HEK293T (cell line): ENCODE data around the gene RHEX.

Experiments used
- BHLHE40 ChIP-seq: fragments of 450-650 bp; IDR thresholded peaks from 2 replicates; pipeline ENCODE4 v1.6.1; 2016; ENCODE audit warnings: mild to moderate bottlenecking, moderate library complexity, borderline replicate concordance
- ELF4 ChIP-seq: fragments of 450-650 bp; IDR thresholded peaks from 2 replicates; pipeline ENCODE4 v1.6.1; 2017; ENCODE audit warnings: antibody characterized with exemption
- FOXA1 ChIP-seq: fragments of 450-650 bp; IDR thresholded peaks from 2 replicates; pipeline ENCODE4 v1.6.1; 2016; ENCODE audit warnings: mild to moderate bottlenecking
- ZNF384 ChIP-seq: fragments of 450-650 bp; IDR thresholded peaks from 2 replicates; pipeline ENCODE4 v1.6.1; 2016

GRCh38 chr1:206032380-206033140, 20.4 kb upstream of the RHEX start:
- TF ChIP-seq FOXA1: no peak
- TF ChIP-seq ZNF384: no peak
- no peak for TF ChIP-seq BHLHE40
- no peak for TF ChIP-seq ELF4
